CD4-positive, alpha-beta T cell (primary cell): ENCODE data around the gene TNFSF13B. TPM values are rescaled to one million over a fixed set of nuclear protein-coding genes. Genes with fewer than 3 reads are reported as not detected.

Source experiments
- ATAC-seq: fragments of 200-7000 bp; cut with Tn5 transposase; one replicate; pipeline ENCODE4 v1.10.0; 2022; ENCODE audit warnings: mild to moderate bottlenecking; ENCODE audit not compliant: poor library complexity
- CTCF ChIA-PET: fragments of 350-600 bp; sonication (Branson Sonifier 250); formaldehyde crosslinking; loops from one replicate; lab custom pipeline; 2021; ENCODE audit warnings: antibody characterized with exemption, inconsistent platforms; lab: Charles Lee
- POLR2A ChIA-PET: fragments of 350-600 bp; sonication (Branson Sonifier 250); formaldehyde crosslinking; loops from one replicate; lab custom pipeline; 2021; ENCODE audit warnings: antibody characterized with exemption, inconsistent platforms; lab: Charles Lee
- DNase-seq, 14 experiments: peaks; one replicate each; pipeline ENCODE4 v3.0.0-alpha.2; 2013 to 2020; ENCODE audit warnings: mixed read lengths in 2 of 14
- H3K27ac ChIP-seq, 2 donors: one replicate each; pipeline versions ENCODE4 v1.5.1 to v1.7.0; 2013; ENCODE audit warnings: low read length in 2 of 2, low read depth in 1 of 2, mild to moderate bottlenecking in 1 of 2
- H3K27me3 ChIP-seq, 2 experiments: 1 replicate in 1 of 2; 2 replicates in 1 of 2; pipeline versions ENCODE4 v1.6.1 to v1.7.0; 2013; ENCODE audit warnings: low read length in 2 of 2, control low read depth in 1 of 2, mild to moderate bottlenecking in 1 of 2, moderate library complexity in 1 of 2; ENCODE audit not compliant: insufficient read depth in 2 of 2, control insufficient read depth in 1 of 2
- H3K36me3 ChIP-seq: one replicate; pipeline ENCODE4 v1.6.1; 2013; ENCODE audit warnings: low read length, control low read depth; ENCODE audit not compliant: insufficient read depth
- H3K4me1 ChIP-seq: one replicate; pipeline ENCODE4 v1.6.1; 2013; ENCODE audit warnings: low read length, control low read depth; ENCODE audit not compliant: insufficient read depth
- H3K4me3 ChIP-seq: one replicate; pipeline ENCODE4 v1.5.1; 2013; ENCODE audit warnings: mild to moderate bottlenecking, low read length, moderate library complexity
- H3K9me3 ChIP-seq, 2 experiments: 1 replicate in 1 of 2; 2 replicates in 1 of 2; pipeline versions ENCODE4 v1.6.1 to v1.7.0; 2013; ENCODE audit warnings: low read length in 2 of 2, mild to moderate bottlenecking in 2 of 2, control low read depth in 1 of 2, moderate library complexity in 1 of 2; ENCODE audit not compliant: control insufficient read depth in 1 of 2, insufficient read depth in 1 of 2
- H3K27ac Mint-ChIP-seq: one replicate; pipeline ENCODE4 v1.8.0; 2020; ENCODE audit warnings: mixed read lengths
- H3K27me3 Mint-ChIP-seq: one replicate; pipeline ENCODE4 v1.8.0; 2021; ENCODE audit warnings: mixed read lengths
- H3K36me3 Mint-ChIP-seq: one replicate; pipeline ENCODE4 v1.8.0; 2021; ENCODE audit warnings: low read depth, mixed read lengths
- H3K4me1 Mint-ChIP-seq: one replicate; pipeline ENCODE4 v1.8.0; 2021; ENCODE audit warnings: low read depth, mixed read lengths
- H3K4me3 Mint-ChIP-seq: one replicate; pipeline ENCODE4 v1.8.0; 2020; ENCODE audit warnings: mild to moderate bottlenecking, mixed read lengths
- H3K9me3 Mint-ChIP-seq: one replicate; pipeline ENCODE4 v1.8.0; 2020; ENCODE audit warnings: mixed read lengths
- CTCF ChIP-seq: fragments of 200-600 bp; IDR thresholded peaks from one replicate; pipeline ENCODE4 v1.8.0; 2022; ENCODE audit warnings: antibody characterized with exemption, mild to moderate bottlenecking
- intact Hi-C, 2 experiments: fragments of 100-400 bp; cut with DNase I in 1 of 2; cut with micrococcal nuclease in 1 of 2; formaldehyde crosslinking; loops; one replicate each; pipeline versions ENCODE4 v1.15.1 to v1.9.0; 2023 to 2025; cut with DNase I, micrococcal nuclease
- total RNA-seq, 174 experiments: library from RNA in 2 of 174; stranded (reverse) in 2 of 174; gene quantifications; one replicate each; pipeline ENCODE4 v1.2.3 and lab custom pipeline; 2021 to 2026

Gene TNFSF13B
- total RNA-seq, 2 experiments from 2014 or later, result 1.6 to 1.8 TPM

- no peak for ATAC-seq
- POLR2A ChIA-PET, result no interaction called here
- intact Hi-C loops, result no loop called here
These were observed 32.8 kb downstream of the TNFSF13B start for GRCh38 chr13:108302279-108302678.

GRCh38 chr13:108304170-108305016, 34.9 kb downstream of the TNFSF13B start:
- no peaks in the 10 kb centered on the region for H3K36me3 ChIP-seq
- no peak overlapping the region for H3K27ac Mint-ChIP-seq
- H3K27me3 ChIP-seq, result no peaks in the 10 kb centered on the region
- peaks cover 20% of the 10 kb centered on the region for H3K4me1 Mint-ChIP-seq
- H3K4me1 ChIP-seq, result no peaks in the 10 kb centered on the region
- H3K9me3 ChIP-seq, result peaks cover 0 to 6% of the 10 kb centered on the region in 2 experiments
- ATAC-seq, result no peak
- ChIA-PET CTCF (no interaction called here), POLR2A (no interaction called here)
- intact Hi-C loops, result loop anchor here in 1 of 2 experiments (2.0 kb wide), 1 partner anchor 14 kb away; no protein-coding TSS in a partner anchor
- peaks cover 17% of the 10 kb centered on the region for H3K36me3 Mint-ChIP-seq
- TF ChIP-seq CTCF, result no peak
- no peak for DNase-seq
- H3K4me3 Mint-ChIP-seq, result no peak overlapping the region
- H3K4me3 ChIP-seq, result no peak overlapping the region
- H3K27ac ChIP-seq, result no peak overlapping the region
- H3K9me3 Mint-ChIP-seq, result peaks cover 2% of the 10 kb centered on the region
- H3K27me3 Mint-ChIP-seq, result no peaks in the 10 kb centered on the region

More at GRCh38 chr13:108302279-108302678, 32.8 kb downstream of the TNFSF13B start:
- Histone ChIP-seq H3K4me1 (no peaks in the 10 kb centered on the region), H3K4me3 (no peak overlapping the region), H3K36me3 (no peaks in the 10 kb centered on the region), H3K9me3 (no peaks in the 10 kb centered on the region), H3K27ac (no peak overlapping the region), H3K27me3 (no peaks in the 10 kb centered on the region)
- Mint-ChIP-seq H3K9me3 (no peaks in the 10 kb centered on the region), H3K4me1 (peaks cover 13% of the 10 kb centered on the region), H3K4me3 (no peak overlapping the region), H3K36me3 (peaks cover 16% of the 10 kb centered on the region), H3K27me3 (no peaks in the 10 kb centered on the region), H3K27ac (no peak overlapping the region)
- no peak for TF ChIP-seq CTCF
- no peak for DNase-seq
- CTCF ChIA-PET, result no interaction called here

- Histone ChIP-seq H3K27ac (no peak overlapping the region), H3K27me3 (no peaks in the 10 kb centered on the region), H3K9me3 (peaks cover 0 to 6% of the 10 kb centered on the region in 2 experiments), H3K4me1 (no peaks in the 10 kb centered on the region), H3K36me3 (no peaks in the 10 kb centered on the region), H3K4me3 (no peak overlapping the region)
- Mint-ChIP-seq H3K4me3 (no peak overlapping the region), H3K4me1 (peaks cover 20% of the 10 kb centered on the region), H3K36me3 (peaks cover 17% of the 10 kb centered on the region), H3K27ac (peak overlapping the region; percentile 1), H3K9me3 (peaks cover 2% of the 10 kb centered on the region), H3K27me3 (no peaks in the 10 kb centered on the region)
- ATAC-seq, result no peak
- intact Hi-C loops, result loop anchor here in 1 of 2 experiments (2.0 kb wide), 1 partner anchor 15 kb away; no protein-coding TSS in a partner anchor
- TF ChIP-seq CTCF, result no peak
- POLR2A ChIA-PET, result no interaction called here
- CTCF ChIA-PET, result no interaction called here
- DNase-seq, result no peak
These were observed 36.1 kb downstream of the TNFSF13B start for GRCh38 chr13:108305655-108306054.
